ACC112 (cell line): ENCODE results near the gene ADAMTS2.

Experiments
- H2AFZ ChIP-seq: fragments of 200-600 bp; sonication (generic); one replicate; pipeline ENCODE4 v1.6.0; 2017; ENCODE audit warnings: antibody characterized with exemption, low read length; ENCODE audit not compliant: unreplicated experiment
- H3K27ac ChIP-seq: fragments of 200-600 bp; sonication (generic); 2 replicates; pipeline ENCODE4 v1.5.1; 2014; ENCODE audit warnings: low read depth, mild to moderate bottlenecking, antibody characterized with exemption, low read length, moderate library complexity
- H3K27me3 ChIP-seq: fragments of 200-600 bp; sonication (generic); 2 replicates; pipeline ENCODE4 v1.6.1; 2014; ENCODE audit warnings: mild to moderate bottlenecking, antibody characterized with exemption, low read length, moderate library complexity, mixed read lengths; ENCODE audit not compliant: insufficient read depth
- H3K36me3 ChIP-seq: fragments of 200-600 bp; sonication (generic); 2 replicates; pipeline ENCODE4 v1.6.1; 2016; ENCODE audit warnings: mild to moderate bottlenecking, antibody characterized with exemption, low read length, moderate library complexity, mixed read lengths; ENCODE audit not compliant: insufficient read depth
- H3K4me1 ChIP-seq: fragments of 200-600 bp; sonication (generic); one replicate; pipeline ENCODE4 v1.6.1; 2016; ENCODE audit warnings: low read length, mixed read lengths; ENCODE audit not compliant: insufficient read depth, unreplicated experiment, control insufficient read depth
- H3K4me3 ChIP-seq: fragments of 200-600 bp; sonication (generic); 2 replicates; pipeline ENCODE4 v1.5.1; 2014; ENCODE audit warnings: mild to moderate bottlenecking, low read depth, low read length
- H3K79me2 ChIP-seq: fragments of 200-600 bp; sonication (generic); one replicate; pipeline ENCODE4 v1.6.0; 2016; ENCODE audit warnings: low read length; ENCODE audit not compliant: control insufficient read depth, unreplicated experiment, insufficient read depth

ADAMTS2 gene

DNA sequence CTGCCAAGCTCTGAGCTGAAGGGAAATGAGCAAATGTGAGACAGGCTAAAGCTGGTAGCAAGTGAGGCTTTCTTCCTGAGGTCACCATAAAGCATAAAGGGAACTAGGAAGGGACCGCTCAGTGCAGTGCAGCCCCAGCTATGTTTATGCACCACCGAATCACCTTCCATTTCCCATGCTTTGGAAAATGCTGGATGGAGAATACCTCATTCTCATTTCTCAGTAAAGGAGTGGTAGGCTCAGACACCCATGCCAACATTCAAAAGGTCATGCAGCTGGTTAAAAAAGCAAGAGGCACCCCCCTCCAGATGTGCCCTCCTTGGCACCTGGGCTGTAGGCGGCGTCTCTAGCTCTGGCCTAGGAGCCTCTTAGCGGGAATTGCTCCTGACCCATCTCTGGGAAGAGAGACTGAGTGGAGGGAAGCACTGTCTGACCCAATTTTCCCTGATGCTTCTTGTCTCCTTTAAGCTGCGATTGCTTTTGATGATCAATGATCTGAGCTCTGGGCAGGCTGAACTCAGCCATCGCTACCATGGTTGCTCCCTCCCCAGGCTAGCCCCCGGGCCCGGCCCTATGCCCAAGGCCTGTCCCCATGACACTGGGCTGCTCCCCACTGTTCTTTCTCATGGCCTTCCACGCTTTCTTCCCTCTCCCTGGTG lies 226.4 kb downstream of the ADAMTS2 start:
- Histone ChIP-seq H3K4me3 (no peak overlapping the region), H3K79me2 (no peaks in the 10 kb centered on the region)

GRCh38 chr5:179118338-179118737 lies 226.9 kb downstream of the ADAMTS2 start:
- Histone ChIP-seq H3K36me3 (peaks cover 34% of the 10 kb centered on the region), H3K79me2 (no peaks in the 10 kb centered on the region), H2AFZ (no peak overlapping the region), H3K4me3 (no peak overlapping the region), H3K27ac (no peak overlapping the region), H3K4me1 (no peaks in the 10 kb centered on the region), H3K27me3 (no peaks in the 10 kb centered on the region)

More for the DNA sequence above, 226.4 kb downstream of the ADAMTS2 start:
- Histone ChIP-seq H2AFZ (no peak overlapping the region), H3K27me3 (no peaks in the 10 kb centered on the region), H3K36me3 (peaks cover 31% of the 10 kb centered on the region), H3K27ac (no peak overlapping the region), H3K4me1 (no peaks in the 10 kb centered on the region)

GRCh38 chr5:179115845-179116524 lies 229.3 kb downstream of the ADAMTS2 start:
- Histone ChIP-seq H3K36me3 (peaks cover 26% of the 10 kb centered on the region), H3K4me3 (no peak overlapping the region)

GRCh38 chr5:179115307-179115706 lies 230.0 kb downstream of the ADAMTS2 start:
- H3K79me2 ChIP-seq: no peaks in the 10 kb centered on the region
- no peaks in the 10 kb centered on the region for H3K4me1 ChIP-seq
- no peaks in the 10 kb centered on the region for H3K27me3 ChIP-seq
- H3K36me3 ChIP-seq: peaks cover 20% of the 10 kb centered on the region
- no peak overlapping the region for H3K27ac ChIP-seq
- no peak overlapping the region for H3K4me3 ChIP-seq
- no peak overlapping the region for H2AFZ ChIP-seq

More at GRCh38 chr5:179115845-179116524, 229.3 kb downstream of the ADAMTS2 start:
- Histone ChIP-seq H3K27ac (no peak overlapping the region), H3K79me2 (no peaks in the 10 kb centered on the region), H3K4me1 (no peaks in the 10 kb centered on the region), H2AFZ (no peak overlapping the region), H3K27me3 (no peaks in the 10 kb centered on the region)

- Histone ChIP-seq H3K4me1 (no peaks in the 10 kb centered on the region), H3K27me3 (no peaks in the 10 kb centered on the region), H2AFZ (no peak overlapping the region), H3K36me3 (peaks cover 20% of the 10 kb centered on the region), H3K27ac (no peak overlapping the region), H3K79me2 (no peaks in the 10 kb centered on the region), H3K4me3 (no peak overlapping the region)
These were observed 230.5 kb downstream of the ADAMTS2 start for GRCh38 chr5:179114756-179115155.

- Histone ChIP-seq H2AFZ (no peak overlapping the region), H3K36me3 (peaks cover 20% of the 10 kb centered on the region), H3K4me1 (no peaks in the 10 kb centered on the region), H3K4me3 (no peak overlapping the region), H3K27ac (no peak overlapping the region), H3K27me3 (no peaks in the 10 kb centered on the region), H3K79me2 (no peaks in the 10 kb centered on the region)
These were observed 231.2 kb downstream of the ADAMTS2 start for GRCh38 chr5:179113945-179114641.

DNA sequence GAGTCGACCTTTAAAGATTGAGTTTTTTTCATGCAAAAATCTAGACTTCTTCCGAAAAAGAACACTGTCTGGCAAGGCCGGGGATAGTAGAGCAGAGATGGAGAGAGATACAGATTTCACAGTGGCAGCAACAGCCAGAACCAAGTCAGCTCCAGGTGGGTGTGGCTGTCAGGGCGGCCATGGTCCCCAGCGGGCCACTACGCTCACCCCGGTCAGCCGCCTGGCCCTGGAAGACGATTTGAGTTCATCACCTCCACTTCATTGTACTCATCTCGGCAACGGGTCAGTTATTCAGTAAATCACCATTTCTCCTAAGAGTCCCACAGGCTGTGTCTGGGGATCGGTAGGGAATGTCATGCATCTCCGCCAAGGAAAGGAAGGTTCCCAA lies 232.1 kb downstream of the ADAMTS2 start:
- Histone ChIP-seq H3K4me3 (no peak overlapping the region), H3K27me3 (no peaks in the 10 kb centered on the region), H3K27ac (no peak overlapping the region), H3K4me1 (no peaks in the 10 kb centered on the region), H3K79me2 (no peaks in the 10 kb centered on the region), H3K36me3 (peaks cover 17% of the 10 kb centered on the region), H2AFZ (no peak overlapping the region)

DNA sequence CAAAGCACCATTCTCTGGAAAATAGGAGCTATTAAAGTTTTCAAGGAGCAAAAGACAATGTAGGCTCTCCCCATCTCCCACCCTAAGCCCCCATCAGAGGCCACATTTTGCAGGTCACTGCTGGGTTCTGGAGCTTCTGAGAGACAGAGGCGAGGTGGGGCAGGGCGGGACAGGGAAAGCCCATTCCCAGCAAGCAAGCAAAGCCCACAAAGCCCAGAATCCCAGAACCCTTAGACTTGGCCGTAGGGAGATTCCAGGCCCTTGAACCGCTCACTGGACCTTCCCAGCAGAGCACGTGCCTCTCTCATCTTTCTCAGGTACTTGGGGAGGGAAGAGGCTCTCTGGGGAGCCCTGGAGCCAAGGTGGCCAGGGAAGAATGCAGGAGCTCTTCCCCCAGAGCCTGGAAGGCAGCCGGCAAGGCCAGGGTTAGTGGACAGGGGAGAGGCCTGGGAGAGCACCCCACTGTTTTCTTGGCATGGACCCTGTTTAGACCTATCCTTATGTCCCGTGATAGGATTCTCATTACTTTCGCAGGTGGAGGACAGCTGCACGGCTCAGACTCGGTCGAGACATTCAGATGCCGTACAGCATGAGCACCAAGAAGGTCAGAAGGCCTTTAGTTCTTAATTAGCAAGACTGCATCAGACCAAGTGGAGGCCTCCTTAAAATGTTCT lies 232.7 kb downstream of the ADAMTS2 start:
- H3K4me1 ChIP-seq: no peaks in the 10 kb centered on the region
- H2AFZ ChIP-seq: no peak overlapping the region
- H3K79me2 ChIP-seq: no peaks in the 10 kb centered on the region
- peaks cover 15% of the 10 kb centered on the region for H3K36me3 ChIP-seq
- no peaks in the 10 kb centered on the region for H3K27me3 ChIP-seq
- no peak overlapping the region for H3K27ac ChIP-seq
- no peak overlapping the region for H3K4me3 ChIP-seq

DNA sequence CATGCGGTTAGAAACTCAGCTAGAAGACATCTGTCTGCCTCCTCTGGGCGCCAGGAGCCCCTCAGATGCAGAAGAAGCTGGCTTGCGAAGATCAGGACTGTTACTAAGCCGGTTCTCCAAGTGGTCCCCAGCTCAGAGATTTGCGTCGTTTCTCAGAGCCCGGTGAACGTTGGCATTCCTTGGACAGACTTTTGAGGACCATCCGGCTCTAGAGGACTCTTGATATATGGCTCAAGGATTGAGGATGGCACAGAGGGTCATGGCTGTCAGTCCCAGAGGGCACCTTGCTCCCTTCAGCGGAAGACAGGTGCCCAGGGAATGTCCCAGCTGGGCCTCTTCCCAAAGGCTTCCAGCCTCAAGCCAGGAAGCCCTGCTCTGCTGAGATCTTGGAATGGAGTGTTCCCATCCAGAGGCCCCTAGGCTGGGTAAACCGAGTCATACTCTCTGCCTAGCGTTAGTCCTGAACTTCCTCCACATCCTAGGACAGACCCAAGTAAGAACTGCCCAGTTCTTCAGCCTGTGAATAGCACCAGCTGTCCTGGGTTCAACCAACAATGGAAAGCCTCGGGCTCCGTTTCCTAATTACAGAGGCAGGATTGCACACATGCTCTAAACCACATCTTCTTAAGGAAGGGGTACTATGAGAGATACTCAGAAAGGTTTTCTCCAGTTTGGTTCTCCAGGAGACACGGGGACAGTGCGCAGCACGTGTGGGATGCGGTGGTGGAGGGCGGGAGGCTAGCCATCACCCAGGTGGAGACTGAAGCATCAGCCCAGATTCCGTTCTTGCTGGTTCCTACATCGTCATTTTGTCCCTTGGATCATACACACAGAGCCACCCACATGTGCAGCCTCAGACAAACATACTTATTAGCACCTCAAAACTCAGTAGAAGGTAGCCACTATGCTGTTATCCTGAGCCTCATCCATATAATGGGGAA lies 233.7 kb downstream of the ADAMTS2 start:
- H3K36me3 ChIP-seq: peaks cover 15% of the 10 kb centered on the region
- no peaks in the 10 kb centered on the region for H3K27me3 ChIP-seq
- H3K4me1 ChIP-seq: no peaks in the 10 kb centered on the region
- H2AFZ ChIP-seq: no peak overlapping the region
- H3K79me2 ChIP-seq: no peaks in the 10 kb centered on the region
- no peak overlapping the region for H3K27ac ChIP-seq
- no peak overlapping the region for H3K4me3 ChIP-seq

GRCh38 chr5:179110528-179110927 lies 234.7 kb downstream of the ADAMTS2 start:
- Histone ChIP-seq H3K4me3 (no peak overlapping the region), H2AFZ (no peak overlapping the region), H3K4me1 (no peaks in the 10 kb centered on the region), H3K79me2 (no peaks in the 10 kb centered on the region), H3K27ac (no peak overlapping the region), H3K27me3 (no peaks in the 10 kb centered on the region), H3K36me3 (peaks cover 15% of the 10 kb centered on the region)
